ENCODE measurements around the gene MSN.
"Not testable (repeated sequence)": the region's sequence is repeated elsewhere in the genome, so short reads cannot be mapped to it uniquely, and the experiment has no call there.

MSN gene

DNA sequence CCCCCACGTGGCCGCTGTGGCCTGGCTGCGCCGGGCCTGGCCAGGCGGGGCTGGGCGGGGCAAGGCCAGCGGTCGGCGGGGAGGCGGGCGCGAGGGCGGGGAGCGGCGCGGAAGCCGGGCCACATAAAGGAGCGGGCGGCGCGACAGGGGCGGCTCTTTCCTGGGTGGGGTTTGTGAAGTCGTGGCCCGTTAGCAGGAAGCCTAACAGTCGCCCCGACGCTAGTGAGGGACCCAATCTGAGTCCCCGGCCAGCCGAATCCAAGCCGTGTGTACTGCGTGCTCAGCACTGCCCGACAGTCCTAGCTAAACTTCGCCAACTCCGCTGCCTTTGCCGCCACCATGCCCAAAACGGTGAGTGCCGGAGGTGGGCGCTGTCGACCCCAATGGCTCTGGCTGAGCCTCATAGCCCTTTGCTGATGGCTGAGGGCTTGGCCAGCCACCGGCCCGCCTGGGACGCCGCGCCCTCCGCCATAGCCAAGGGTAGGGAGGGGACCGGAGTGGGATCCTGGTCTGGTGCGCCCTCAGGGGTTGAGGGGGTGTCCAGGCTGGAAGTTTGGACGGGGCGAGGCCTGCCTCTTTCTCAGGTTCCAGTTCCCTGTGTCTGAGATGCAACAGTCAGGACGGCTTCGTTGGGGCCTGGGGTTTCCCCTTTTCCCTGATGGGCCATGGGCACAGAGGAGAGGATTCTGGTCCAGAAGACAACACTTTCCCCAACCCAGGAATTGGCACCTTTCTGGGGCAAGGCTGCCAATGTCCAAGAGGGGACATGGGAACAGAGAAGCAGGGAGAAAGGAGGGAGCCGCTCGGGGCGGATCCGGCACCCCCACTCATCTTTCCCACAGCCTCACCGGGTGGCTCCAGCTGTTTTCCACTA, at the start of gene MSN:
Gene MSN (plus strand): TSS at position 152 of the 874 bp plus-strand sequence. CDS start 188 bp downstream, at position 340.
- peaks cover 0 to 3% of the 10 kb centered on the region in 2 donors for H3K27me3 ChIP-seq (ENCODE audit: control insufficient read depth in 1 of 2, insufficient read depth in 2 of 2, low read length in 2 of 2)
- H3K4me1 ChIP-seq (ENCODE audit: control insufficient read depth, insufficient read depth, low read length), result peaks cover 16% of the 10 kb centered on the region
- no peaks in the 10 kb centered on the region for H3K9me3 ChIP-seq (ENCODE audit: control insufficient read depth in 2 of 2, low read length in 2 of 2)
- H3K36me3 ChIP-seq (ENCODE audit: control insufficient read depth in 2 of 2, insufficient read depth in 2 of 2, low read length in 2 of 2), result peaks cover 0 to 1% of the 10 kb centered on the region in 2 donors
- peak within 1 kb of the TSS; percentile 84 to 87 for H3K4me3 ChIP-seq (ENCODE audit: low read length in 2 of 2)
- peak within 1 kb of the TSS; percentile 92 for H3K27ac ChIP-seq (ENCODE audit: low read length)
- peak within 1 kb of the TSS; percentile 90 to 93 for H3K9ac ChIP-seq (ENCODE audit: low read length in 2 of 2)

DNA sequence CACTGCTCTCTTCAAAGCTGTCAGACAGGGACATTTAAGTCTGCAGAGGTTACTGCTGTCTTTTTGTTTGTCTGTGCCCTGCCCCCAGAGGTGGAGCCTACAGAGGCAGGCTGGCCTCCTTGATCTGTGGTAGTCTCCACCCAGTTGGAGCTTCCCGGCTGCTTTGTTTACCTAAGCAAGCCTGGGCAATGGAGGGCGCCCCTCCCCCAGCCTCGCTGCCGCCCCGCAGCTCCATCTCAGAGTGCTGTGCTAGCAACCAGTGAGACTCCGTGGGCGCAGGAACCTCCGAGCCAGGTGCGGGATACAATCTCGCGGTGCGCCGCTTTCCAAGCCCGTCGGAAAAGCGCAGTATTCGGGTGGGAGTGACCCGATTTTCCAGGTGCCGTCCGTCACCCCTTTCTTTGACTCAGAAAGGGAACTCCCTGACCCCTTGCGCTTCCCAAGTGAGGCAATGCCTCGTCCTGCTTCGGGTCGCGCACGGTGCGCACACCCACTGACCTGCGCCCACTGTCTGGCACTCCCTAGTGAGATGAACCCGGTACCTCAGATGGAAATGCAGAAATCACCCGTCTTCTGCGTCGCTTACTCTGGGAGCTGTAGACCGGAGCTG, 47.3 kb upstream of the MSN start:
- not testable (repeated sequence) for H3K4me3 ChIP-seq (ENCODE audit: low read length in 2 of 2); H3K9me3 ChIP-seq (ENCODE audit: control insufficient read depth in 2 of 2, low read length in 2 of 2); H3K36me3 ChIP-seq (ENCODE audit: control insufficient read depth in 2 of 2, insufficient read depth in 2 of 2, low read length in 2 of 2)

DNA sequence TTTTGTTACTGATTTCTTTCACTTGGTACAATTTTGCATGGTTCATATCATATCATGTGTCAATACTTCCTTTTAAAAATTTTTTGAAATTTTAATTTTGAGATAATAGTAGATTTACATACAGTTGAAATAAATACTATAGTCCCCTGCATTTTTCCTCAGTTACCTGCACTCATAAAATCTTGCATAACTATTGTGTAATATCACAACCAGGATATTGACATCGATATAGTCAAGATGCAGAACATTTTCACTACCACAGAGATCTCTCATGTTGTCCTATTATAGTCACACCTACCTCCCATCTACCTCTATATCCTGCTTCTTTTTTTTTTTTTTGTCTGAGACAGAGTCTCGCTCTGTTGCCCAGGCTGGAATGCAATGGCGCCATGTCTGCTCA, 36.7 kb upstream of the MSN start:
- Histone ChIP-seq H3K4me1 (ENCODE audit: control insufficient read depth, insufficient read depth, low read length) (peaks cover 7% of the 10 kb centered on the region), H3K36me3 (ENCODE audit: control insufficient read depth in 2 of 2, insufficient read depth in 2 of 2, low read length in 2 of 2) (no peaks in the 10 kb centered on the region), H3K9me3 (ENCODE audit: control insufficient read depth in 2 of 2, low read length in 2 of 2) (no peaks in the 10 kb centered on the region), H3K9ac (ENCODE audit: low read length in 2 of 2) (no peak overlapping the region), H3K27me3 (ENCODE audit: control insufficient read depth in 1 of 2, insufficient read depth in 2 of 2, low read length in 2 of 2) (peaks cover 0 to 8% of the 10 kb centered on the region in 2 donors), H3K27ac (ENCODE audit: low read length) (no peak overlapping the region), H3K4me3 (ENCODE audit: low read length in 2 of 2) (no peak overlapping the region)

More for the DNA sequence above, 47.3 kb upstream of the MSN start:
- not testable (repeated sequence) for H3K27ac ChIP-seq (ENCODE audit: low read length); H3K4me1 ChIP-seq (ENCODE audit: control insufficient read depth, insufficient read depth, low read length); H3K27me3 ChIP-seq (ENCODE audit: control insufficient read depth in 1 of 2, insufficient read depth in 2 of 2, low read length in 2 of 2); H3K9ac ChIP-seq (ENCODE audit: low read length in 2 of 2)

DNA sequence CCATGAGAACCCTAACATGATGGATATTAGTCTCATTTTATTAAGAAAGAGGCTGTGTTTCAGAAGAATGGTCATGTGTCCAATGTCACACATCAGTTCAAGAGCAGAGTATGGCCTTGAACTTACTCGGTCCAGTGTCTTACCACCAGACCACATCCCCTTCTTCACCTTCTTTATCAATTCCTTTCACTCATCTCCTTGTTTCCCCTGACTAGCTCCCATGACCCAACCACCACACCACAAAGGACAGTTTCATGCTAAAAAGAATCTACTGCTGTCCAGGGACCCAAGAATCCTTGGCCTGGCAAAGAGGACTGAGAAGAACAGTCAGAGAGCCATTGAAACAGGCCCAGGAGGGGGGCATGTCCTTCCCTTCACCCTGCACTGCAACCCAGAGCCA, 33.6 kb upstream of the MSN start:
- peaks cover 7% of the 10 kb centered on the region for H3K4me1 ChIP-seq (ENCODE audit: control insufficient read depth, insufficient read depth, low read length)
- H3K9ac ChIP-seq (ENCODE audit: low read length in 2 of 2), result no peak overlapping the region
- H3K36me3 ChIP-seq (ENCODE audit: control insufficient read depth in 2 of 2, insufficient read depth in 2 of 2, low read length in 2 of 2), result no peaks in the 10 kb centered on the region
- no peak overlapping the region for H3K4me3 ChIP-seq (ENCODE audit: low read length in 2 of 2)
- no peaks in the 10 kb centered on the region for H3K9me3 ChIP-seq (ENCODE audit: control insufficient read depth in 2 of 2, low read length in 2 of 2)
- peaks cover 0 to 4% of the 10 kb centered on the region in 2 donors for H3K27me3 ChIP-seq (ENCODE audit: control insufficient read depth in 1 of 2, insufficient read depth in 2 of 2, low read length in 2 of 2)
- H3K27ac ChIP-seq (ENCODE audit: low read length), result no peak overlapping the region

DNA sequence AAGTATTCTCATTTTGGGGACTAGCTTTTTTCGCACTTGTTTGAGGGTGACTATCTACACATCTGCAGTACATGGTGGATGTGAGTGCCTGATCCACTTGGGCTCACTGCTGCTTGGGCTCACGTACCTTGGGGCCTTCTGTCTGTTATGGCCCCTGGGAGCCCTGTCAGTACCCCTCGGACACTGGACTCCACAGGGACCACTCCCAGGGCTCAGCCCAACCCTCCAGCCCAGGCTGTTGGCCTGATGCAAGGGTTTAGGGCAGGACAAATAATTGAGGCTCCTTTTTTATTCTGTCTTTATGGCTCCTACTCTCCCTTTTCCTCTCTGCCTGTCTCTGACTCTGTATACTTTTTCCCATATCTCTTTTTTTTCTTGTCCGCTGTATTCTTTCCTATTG, 32.7 kb upstream of the MSN start:
- Histone ChIP-seq H3K4me1 (ENCODE audit: control insufficient read depth, insufficient read depth, low read length) (peaks cover 7% of the 10 kb centered on the region), H3K27ac (ENCODE audit: low read length) (peak overlapping the region; percentile 49), H3K36me3 (ENCODE audit: control insufficient read depth in 2 of 2, insufficient read depth in 2 of 2, low read length in 2 of 2) (no peaks in the 10 kb centered on the region), H3K4me3 (ENCODE audit: low read length in 2 of 2) (no peak overlapping the region), H3K27me3 (ENCODE audit: control insufficient read depth in 1 of 2, insufficient read depth in 2 of 2, low read length in 2 of 2) (peaks cover 0 to 6% of the 10 kb centered on the region in 2 donors), H3K9ac (ENCODE audit: low read length in 2 of 2) (no peak overlapping the region), H3K9me3 (ENCODE audit: control insufficient read depth in 2 of 2, low read length in 2 of 2) (no peaks in the 10 kb centered on the region)

DNA sequence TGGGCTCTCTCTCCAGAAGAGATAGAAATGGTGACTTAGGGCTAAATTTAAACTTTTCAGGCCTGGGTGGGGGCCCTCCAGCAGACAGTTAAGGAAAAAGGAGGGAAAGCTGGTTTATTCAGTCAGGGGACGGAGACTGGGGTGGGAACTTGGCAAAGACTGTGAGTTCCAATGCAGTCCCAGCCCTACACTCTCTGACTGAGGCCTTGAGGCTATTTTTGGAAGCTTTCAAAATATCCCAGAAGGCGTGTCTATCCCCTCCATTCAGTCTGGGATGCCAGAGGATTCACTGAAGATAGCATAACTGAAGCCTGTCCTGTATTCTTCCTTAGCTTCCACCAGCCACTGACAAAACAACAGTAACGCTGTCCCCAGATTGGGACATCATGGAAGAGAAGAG, 32.1 kb upstream of the MSN start:
- Histone ChIP-seq H3K4me3 (ENCODE audit: low read length in 2 of 2) (peak overlapping the region in 1 of 2 donors; percentile 41), H3K9ac (ENCODE audit: low read length in 2 of 2) (no peak overlapping the region), H3K27me3 (ENCODE audit: control insufficient read depth in 1 of 2, insufficient read depth in 2 of 2, low read length in 2 of 2) (peaks cover 0 to 6% of the 10 kb centered on the region in 2 donors), H3K9me3 (ENCODE audit: control insufficient read depth in 2 of 2, low read length in 2 of 2) (no peaks in the 10 kb centered on the region), H3K36me3 (ENCODE audit: control insufficient read depth in 2 of 2, insufficient read depth in 2 of 2, low read length in 2 of 2) (no peaks in the 10 kb centered on the region), H3K27ac (ENCODE audit: low read length) (peak overlapping the region; percentile 49), H3K4me1 (ENCODE audit: control insufficient read depth, insufficient read depth, low read length) (peaks cover 7% of the 10 kb centered on the region)

DNA sequence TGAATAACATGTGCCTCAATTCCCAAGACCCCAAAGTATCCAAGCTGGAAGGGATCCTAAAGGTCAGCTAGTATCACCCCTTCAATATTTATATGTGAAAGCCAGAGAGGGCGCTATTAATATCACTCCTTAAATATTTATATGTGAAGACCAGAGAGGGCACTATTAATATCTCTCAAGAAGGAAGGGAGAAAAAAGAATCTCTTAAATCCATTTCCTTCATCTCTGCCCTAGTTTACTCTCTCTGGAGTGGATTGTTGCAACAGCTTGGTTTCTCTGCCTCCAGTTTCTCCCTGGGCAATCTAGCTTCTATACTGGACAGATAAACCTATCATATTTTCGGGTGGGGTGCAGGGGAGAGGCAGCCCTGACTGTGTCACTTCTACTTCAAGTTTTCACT, 31.6 kb upstream of the MSN start:
- Histone ChIP-seq H3K9me3 (ENCODE audit: control insufficient read depth in 2 of 2, low read length in 2 of 2) (no peaks in the 10 kb centered on the region), H3K4me3 (ENCODE audit: low read length in 2 of 2) (peak overlapping the region in 1 of 2 donors; percentile 41), H3K27ac (ENCODE audit: low read length) (peak overlapping the region; percentile 49), H3K4me1 (ENCODE audit: control insufficient read depth, insufficient read depth, low read length) (peaks cover 7% of the 10 kb centered on the region), H3K9ac (ENCODE audit: low read length in 2 of 2) (no peak overlapping the region), H3K36me3 (ENCODE audit: control insufficient read depth in 2 of 2, insufficient read depth in 2 of 2, low read length in 2 of 2) (no peaks in the 10 kb centered on the region), H3K27me3 (ENCODE audit: control insufficient read depth in 1 of 2, insufficient read depth in 2 of 2, low read length in 2 of 2) (peaks cover 0 to 6% of the 10 kb centered on the region in 2 donors)

DNA sequence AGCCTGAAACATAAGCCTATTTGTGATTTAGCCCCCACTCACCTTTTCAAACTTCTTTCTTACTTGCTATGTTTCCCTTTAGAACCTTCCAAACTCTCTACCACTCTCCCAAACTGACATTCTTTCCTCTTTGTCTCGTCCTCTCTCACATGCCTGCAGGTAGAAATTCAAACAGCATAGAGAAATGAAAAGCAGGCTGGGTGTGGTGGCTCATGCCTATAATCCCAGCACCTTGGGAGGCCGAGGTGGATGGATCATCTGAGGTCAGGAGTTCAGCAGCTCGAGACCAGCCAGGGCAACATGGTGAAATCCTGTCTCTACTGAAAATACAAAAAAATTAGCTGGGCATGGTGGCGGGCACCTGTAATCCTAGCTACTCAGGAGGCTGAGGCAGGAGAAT, 31.2 kb upstream of the MSN start:
- not testable (repeated sequence) for H3K9me3 ChIP-seq (ENCODE audit: control insufficient read depth in 2 of 2, low read length in 2 of 2); H3K4me1 ChIP-seq (ENCODE audit: control insufficient read depth, insufficient read depth, low read length); H3K36me3 ChIP-seq (ENCODE audit: control insufficient read depth in 2 of 2, insufficient read depth in 2 of 2, low read length in 2 of 2); H3K4me3 ChIP-seq (ENCODE audit: low read length in 2 of 2); H3K9ac ChIP-seq (ENCODE audit: low read length in 2 of 2); H3K27me3 ChIP-seq (ENCODE audit: control insufficient read depth in 1 of 2, insufficient read depth in 2 of 2, low read length in 2 of 2); H3K27ac ChIP-seq (ENCODE audit: low read length)

DNA sequence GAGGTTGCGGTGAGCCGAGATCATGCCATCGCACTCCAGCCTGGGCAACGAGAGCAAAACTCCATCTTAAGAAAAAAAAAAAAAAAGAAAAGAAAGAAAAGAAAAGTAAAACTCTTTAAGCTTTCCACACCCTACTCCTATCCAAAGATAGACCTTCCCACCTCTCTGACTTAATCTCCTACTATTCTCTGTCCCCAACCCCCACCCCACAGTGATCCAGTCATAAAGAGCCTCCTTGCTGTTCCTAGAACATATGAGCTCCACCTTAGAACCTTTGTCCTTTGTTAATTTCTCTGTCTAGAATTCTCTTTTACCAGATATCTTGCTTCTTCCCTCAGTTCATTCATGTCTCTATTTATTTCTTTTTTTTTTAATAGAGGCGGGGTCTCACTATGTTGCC, 30.1 kb upstream of the MSN start:
- H3K4me3 ChIP-seq (ENCODE audit: low read length in 2 of 2), result no peak overlapping the region

DNA sequence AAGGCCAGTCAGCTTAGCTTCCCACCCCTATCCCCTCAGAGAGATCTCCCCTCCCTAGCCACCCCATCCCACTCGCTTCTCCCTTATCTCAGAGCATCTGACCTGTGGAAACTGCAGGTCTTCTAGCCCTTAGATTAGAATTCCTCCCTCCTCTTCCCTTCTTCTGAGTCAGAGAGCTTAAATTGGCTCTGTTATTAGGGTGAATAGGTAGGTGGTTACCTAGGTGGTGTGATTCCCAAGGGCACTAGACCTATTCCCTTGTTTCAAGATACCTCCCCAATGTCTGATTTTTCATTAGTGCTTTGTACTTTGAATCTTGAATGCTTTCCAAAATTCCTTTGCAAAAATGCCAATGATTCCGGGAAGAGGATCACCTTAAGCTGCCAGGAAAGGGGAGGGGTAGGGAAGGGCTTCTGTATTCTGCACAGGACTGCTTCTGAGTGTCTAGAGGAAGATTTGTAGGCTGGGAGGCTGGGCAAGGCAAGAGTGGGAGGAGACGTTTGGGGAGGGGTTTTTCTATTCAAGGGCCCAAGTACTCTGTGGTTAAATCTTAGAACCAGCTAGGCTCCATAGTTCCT, 24.5 kb upstream of the MSN start:
- Histone ChIP-seq H3K27me3 (ENCODE audit: control insufficient read depth in 1 of 2, insufficient read depth in 2 of 2, low read length in 2 of 2) (peaks cover 0 to 2% of the 10 kb centered on the region in 2 donors), H3K27ac (ENCODE audit: low read length) (no peak overlapping the region), H3K36me3 (ENCODE audit: control insufficient read depth in 2 of 2, insufficient read depth in 2 of 2, low read length in 2 of 2) (no peaks in the 10 kb centered on the region), H3K4me3 (ENCODE audit: low read length in 2 of 2) (no peak overlapping the region), H3K9me3 (ENCODE audit: control insufficient read depth in 2 of 2, low read length in 2 of 2) (no peaks in the 10 kb centered on the region), H3K4me1 (ENCODE audit: control insufficient read depth, insufficient read depth, low read length) (peaks cover 17% of the 10 kb centered on the region), H3K9ac (ENCODE audit: low read length in 2 of 2) (no peak overlapping the region)

More for the DNA sequence above, 30.1 kb upstream of the MSN start:
- peaks cover 0 to 6% of the 10 kb centered on the region in 2 donors for H3K27me3 ChIP-seq (ENCODE audit: control insufficient read depth in 1 of 2, insufficient read depth in 2 of 2, low read length in 2 of 2)
- H3K9ac ChIP-seq (ENCODE audit: low read length in 2 of 2), result no peak overlapping the region
- no peaks in the 10 kb centered on the region for H3K36me3 ChIP-seq (ENCODE audit: control insufficient read depth in 2 of 2, insufficient read depth in 2 of 2, low read length in 2 of 2)
- no peak overlapping the region for H3K27ac ChIP-seq (ENCODE audit: low read length)
- H3K4me1 ChIP-seq (ENCODE audit: control insufficient read depth, insufficient read depth, low read length), result peaks cover 7% of the 10 kb centered on the region
- H3K9me3 ChIP-seq (ENCODE audit: control insufficient read depth in 2 of 2, low read length in 2 of 2), result no peaks in the 10 kb centered on the region

All from stomach smooth muscle (tissue), 2 donors.